ENCODE measurements around the gene APOA1. TPM values are rescaled to one million over a fixed set of nuclear protein-coding genes. Genes with fewer than 3 reads are reported as not detected.

The APOA1 gene
- total RNA-seq, result 0.69 TPM in 1 of 2 replicates, not detected in the other

DNA sequence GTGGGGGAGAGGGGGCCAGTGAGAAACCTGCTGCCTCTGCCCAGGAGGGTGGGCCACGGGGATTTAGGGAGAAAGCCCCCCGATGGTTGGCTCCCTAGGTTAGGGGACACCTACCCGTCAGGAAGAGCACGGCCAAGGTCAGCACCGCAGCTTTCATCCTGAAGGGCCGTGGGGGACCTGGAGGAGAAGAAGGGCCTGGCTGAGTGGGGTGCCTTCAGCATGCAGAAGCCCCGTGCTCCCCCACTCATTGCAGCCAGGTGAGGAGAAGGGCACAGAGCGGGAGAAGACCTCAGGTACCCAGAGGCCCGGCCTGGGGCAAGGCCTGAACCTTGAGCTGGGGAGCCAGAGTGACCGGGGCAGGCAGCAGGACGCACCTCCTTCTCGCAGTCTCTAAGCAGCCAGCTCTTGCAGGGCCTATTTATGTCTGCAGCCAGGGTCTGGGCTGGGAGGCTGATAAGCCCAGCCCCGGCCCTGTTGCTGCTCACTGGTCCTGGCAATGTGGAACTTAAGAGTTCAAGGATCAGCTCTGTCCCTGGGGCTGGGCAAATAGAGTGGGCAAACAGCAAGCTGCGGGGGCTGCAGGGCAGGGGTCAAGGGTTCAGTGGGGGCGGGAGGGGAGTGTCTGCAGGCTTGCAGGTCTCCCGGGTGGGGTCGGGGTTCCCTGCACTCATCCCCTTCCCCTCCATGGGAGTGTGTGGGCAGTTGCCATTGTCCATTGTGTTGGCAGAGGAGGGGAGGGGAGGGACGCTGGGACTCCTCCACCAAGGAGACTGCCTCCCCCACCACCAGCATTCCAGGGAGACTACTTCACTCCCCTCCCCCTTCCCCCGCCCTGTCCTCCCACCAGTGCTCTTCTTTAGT lies at the start of gene APOA1:
Gene APOA1, minus strand, starts transcription at position 392 of the 861 bp plus-strand sequence. Its CDS starts 235 bp downstream, at position 157.

DNA sequence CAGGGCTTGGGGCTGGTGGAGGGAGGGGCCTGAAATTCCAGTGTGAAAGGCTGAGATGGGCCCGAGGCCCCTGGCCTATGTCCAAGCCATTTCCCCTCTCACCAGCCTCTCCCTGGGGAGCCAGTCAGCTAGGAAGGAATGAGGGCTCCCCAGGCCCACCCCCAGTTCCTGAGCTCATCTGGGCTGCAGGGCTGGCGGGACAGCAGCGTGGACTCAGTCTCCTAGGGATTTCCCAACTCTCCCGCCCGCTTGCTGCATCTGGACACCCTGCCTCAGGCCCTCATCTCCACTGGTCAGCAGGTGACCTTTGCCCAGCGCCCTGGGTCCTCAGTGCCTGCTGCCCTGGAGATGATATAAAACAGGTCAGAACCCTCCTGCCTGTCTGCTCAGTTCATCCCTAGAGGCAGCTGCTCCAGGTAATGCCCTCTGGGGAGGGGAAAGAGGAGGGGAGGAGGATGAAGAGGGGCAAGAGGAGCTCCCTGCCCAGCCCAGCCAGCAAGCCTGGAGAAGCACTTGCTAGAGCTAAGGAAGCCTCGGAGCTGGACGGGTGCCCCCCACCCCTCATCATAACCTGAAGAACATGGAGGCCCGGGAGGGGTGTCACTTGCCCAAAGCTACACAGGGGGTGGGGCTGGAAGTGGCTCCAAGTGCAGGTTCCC lies 7.8 kb downstream of the APOA1 start, which contains the start of gene APOC3:
Gene APOC3, plus strand, starts transcription at position 383 of the 659 bp plus-strand sequence. CDS start 676 bp downstream, outside the sequence.

GRCh38 chr11:116823031-116823843 lies 14.2 kb downstream of the APOA1 start, which contains the start of gene APOA4:
APOA4 (minus strand) TSS chr11:116823304; CDS start chr11:116823191, 113 bp downstream.

GRCh38 chr11:116791813-116792143 lies 45.6 kb downstream of the APOA1 start, which contains the start of gene APOA5:
APOA5 (minus strand) TSS chr11:116791879; CDS start chr11:116791860, 19 bp downstream.

DNA sequence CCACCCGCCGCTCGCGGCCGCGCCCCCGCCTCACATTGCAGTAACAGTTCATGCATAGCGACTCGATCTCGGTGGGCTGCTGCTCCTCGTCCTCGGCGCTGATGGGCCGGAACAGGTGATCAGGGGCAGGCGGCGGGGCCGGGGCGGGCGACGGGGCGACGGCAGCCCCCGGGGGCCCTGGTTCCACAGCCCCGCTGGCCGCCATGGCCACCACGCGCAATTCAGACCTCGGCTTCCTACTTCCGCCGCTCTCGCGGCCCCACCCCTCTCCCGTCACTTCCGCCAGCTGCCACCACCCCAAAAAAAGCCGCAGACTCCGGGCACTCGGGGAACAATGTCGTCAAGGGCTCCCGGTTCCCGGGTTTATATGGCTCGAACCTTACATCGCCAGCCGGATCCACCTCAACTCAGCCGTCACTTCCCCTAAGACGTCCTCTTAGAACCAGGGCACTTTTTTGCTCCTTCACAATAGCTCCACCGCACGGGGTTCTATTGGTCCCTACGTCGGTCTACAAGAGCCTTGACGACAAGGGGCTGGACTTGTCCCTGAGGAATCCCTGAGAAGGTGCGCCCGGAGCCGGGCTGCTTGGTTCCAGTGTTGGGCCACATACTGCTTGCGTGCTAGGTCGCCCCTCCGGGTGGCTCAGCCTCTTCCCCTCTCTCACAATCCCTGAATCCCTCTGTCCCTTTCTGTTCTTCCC lies 49.5 kb downstream of the APOA1 start, which contains the start of gene ZPR1:
Gene ZPR1, minus strand, starts transcription at position 238 of the 701 bp plus-strand sequence. Its CDS starts 33 bp downstream, at position 205.

Other genes with a start within 250 kb of the APOA1 start
- gene BUD13, start 64.6 kb downstream of the APOA1 start, total RNA-seq, result 9.1 and 11.2 TPM in 2 replicates
- 17.2 and 24.0 TPM in 2 replicates for gene ZPR1, start 49.6 kb downstream of the APOA1 start, total RNA-seq
- gene APOA5, start 45.7 kb downstream of the APOA1 start, total RNA-seq, result under 0.01 TPM in 1 of 2 replicates, not detected in the other
- not detected in 2 replicates for gene APOA4, start 14.3 kb downstream of the APOA1 start, total RNA-seq
- not detected in 2 replicates for gene APOC3, start 7.7 kb downstream of the APOA1 start, total RNA-seq